ENCODE measurements around the gene ITPKA.

DNA sequence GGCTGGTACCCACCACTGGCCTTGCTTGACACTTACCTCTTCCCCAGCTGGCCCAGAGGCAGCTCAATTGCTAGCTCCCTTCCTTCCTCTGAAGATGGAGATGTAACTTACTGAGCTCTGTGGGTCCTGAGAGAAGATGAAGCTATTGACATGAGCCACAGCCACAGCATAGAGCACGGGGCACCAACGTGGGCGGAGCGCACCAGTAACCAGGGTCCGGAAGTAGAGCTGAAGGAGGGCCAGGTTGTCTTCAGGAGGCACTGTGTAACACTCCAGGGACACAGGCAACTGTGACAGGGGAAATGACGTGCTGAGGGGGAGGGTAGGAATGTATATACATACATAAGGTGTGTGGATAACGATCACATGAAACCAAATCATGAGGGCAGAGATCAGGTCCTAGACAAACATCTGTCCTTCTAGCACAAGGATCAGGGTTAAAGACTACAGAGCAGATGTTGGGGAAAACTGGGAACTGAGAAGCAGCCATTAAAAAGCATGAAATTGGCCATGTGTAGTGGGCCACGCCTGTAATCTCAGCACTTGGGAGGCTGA is 24.3 kb downstream of the ITPKA start:
- TF ChIP-seq, protein P1, sequence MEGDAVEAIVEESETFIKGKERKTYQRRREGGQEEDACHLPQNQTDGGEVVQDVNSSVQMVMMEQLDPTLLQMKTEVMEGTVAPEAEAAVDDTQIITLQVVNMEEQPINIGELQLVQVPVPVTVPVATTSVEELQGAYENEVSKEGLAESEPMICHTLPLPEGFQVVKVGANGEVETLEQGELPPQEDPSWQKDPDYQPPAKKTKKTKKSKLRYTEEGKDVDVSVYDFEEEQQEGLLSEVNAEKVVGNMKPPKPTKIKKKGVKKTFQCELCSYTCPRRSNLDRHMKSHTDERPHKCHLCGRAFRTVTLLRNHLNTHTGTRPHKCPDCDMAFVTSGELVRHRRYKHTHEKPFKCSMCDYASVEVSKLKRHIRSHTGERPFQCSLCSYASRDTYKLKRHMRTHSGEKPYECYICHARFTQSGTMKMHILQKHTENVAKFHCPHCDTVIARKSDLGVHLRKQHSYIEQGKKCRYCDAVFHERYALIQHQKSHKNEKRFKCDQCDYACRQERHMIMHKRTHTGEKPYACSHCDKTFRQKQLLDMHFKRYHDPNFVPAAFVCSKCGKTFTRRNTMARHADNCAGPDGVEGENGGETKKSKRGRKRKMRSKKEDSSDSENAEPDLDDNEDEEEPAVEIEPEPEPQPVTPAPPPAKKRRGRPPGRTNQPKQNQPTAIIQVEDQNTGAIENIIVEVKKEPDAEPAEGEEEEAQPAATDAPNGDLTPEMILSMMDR (conservative IDR thresholded peaks at IDR 0.05; ENCODE audit: low read depth, low read length), result no peak
- no peak for TF ChIP-seq EZH2 (IDR thresholded peaks at IDR 0.05; ENCODE audit: borderline replicate concordance, low read depth, low read length, poor library complexity, severe bottlenecking)
